AG09319 (cell line): Measurements from ENCODE around the gene ZNF366.

Source experiments
- DNase-seq: peaks from one replicate; pipeline ENCODE4 v3.0.0-alpha.2; 2010; ENCODE audit warnings: low read depth; ENCODE audit errors: extremely low read depth
- CTCF ChIP-seq: IDR thresholded peaks from 2 replicates; pipeline ENCODE4 v1.5.1; 2011; ENCODE audit warnings: low read depth, mild to moderate bottlenecking, inconsistent platforms, low read length, moderate library complexity

Gene ZNF366

GRCh38 chr5:72434781-72435437 lies 72.3 kb downstream of the ZNF366 start:
- no peak for TF ChIP-seq CTCF
- DNase-seq, result no peak

- TF ChIP-seq CTCF, result no peak
Observed at GRCh38 chr5:72434056-72434780, 73.0 kb downstream of the ZNF366 start.

GRCh38 chr5:72433522-72433921 lies 73.7 kb downstream of the ZNF366 start:
- no peak for DNase-seq
- no peak for TF ChIP-seq CTCF

More at GRCh38 chr5:72434056-72434780, 73.0 kb downstream of the ZNF366 start:
- DNase-seq, result no peak

- TF ChIP-seq CTCF, result no peak
- DNase-seq, result no peak
Observed at GRCh38 chr5:72428669-72429068, 78.5 kb downstream of the ZNF366 start.

- TF ChIP-seq CTCF, result no peak
- DNase-seq, result no peak
Observed at GRCh38 chr5:72427488-72428437, 79.4 kb downstream of the ZNF366 start.

- DNase-seq, result no peak
- TF ChIP-seq CTCF, result no peak
Observed at GRCh38 chr5:72427016-72427415, 80.2 kb downstream of the ZNF366 start.

GRCh38 chr5:72426019-72426418 lies 81.2 kb downstream of the ZNF366 start:
- TF ChIP-seq CTCF, result no peak
- no peak for DNase-seq
